Cardiac muscle cell (in vitro differentiated cells and primary cell): ENCODE results near the gene B3GLCT. TPM values are rescaled to one million over a fixed set of nuclear protein-coding genes. Genes with fewer than 3 reads are reported as not detected.

Experiments used
- DNase-seq, 2 donors: peaks; one replicate each; pipeline versions ENCODE4 v3.0.0 to v3.0.0-alpha.2; 2010 to 2017; ENCODE audit warnings: low read depth in 1 of 2, low spot score in 1 of 2
- H3K27ac ChIP-seq: fragments of 200-600 bp; sonication (generic); 2 replicates; pipeline ENCODE4 v1.5.1; 2016
- H3K27me3 ChIP-seq: fragments of 200-600 bp; sonication (generic); 2 replicates; pipeline ENCODE4 v1.6.0; 2016; ENCODE audit warnings: control low read depth
- H3K36me3 ChIP-seq: fragments of 200-600 bp; sonication (generic); 2 replicates; pipeline ENCODE4 v1.5.1; 2016; ENCODE audit warnings: control low read depth
- H3K4me1 ChIP-seq: fragments of 200-600 bp; sonication (generic); 2 replicates; pipeline ENCODE4 v1.8.1; 2017; ENCODE audit warnings: low read depth, mild to moderate bottlenecking, mixed run types
- H3K4me3 ChIP-seq: fragments of 200-600 bp; sonication (generic); 2 replicates; pipeline ENCODE4 v1.5.1; 2016; ENCODE audit warnings: mild to moderate bottlenecking
- H3K9me3 ChIP-seq: fragments of 200-600 bp; sonication (generic); 2 replicates; pipeline ENCODE4 v1.5.1; 2017; ENCODE audit warnings: low read depth, mild to moderate bottlenecking, control low read depth
- polyA plus RNA-seq: library from polyadenylated mRNA; unstranded; fragments of >200 nt; fragmentation: Nextera tagmentation; extraction: Ambion mirVana; gene quantifications from 2 replicates; pipeline ENCODE4 v1.2.1, GENCODE V29; 2016
- total RNA-seq: library from RNA; depleted of rRNA; stranded (reverse); fragments of >200 nt; gene quantifications from 2 replicates; pipeline ENCODE4 v1.2.3, GENCODE V29; 2016
- TF ChIP-seq, protein P1 (sequence below): IDR thresholded peaks from 2 replicates; pipeline ENCODE4 v1.5.1; 2012; ENCODE audit warnings: low read depth, mild to moderate bottlenecking, low read length

B3GLCT gene
- total and polyA plus RNA-seq, 2 experiments from 2014 or later = 4.5 to 6.2 TPM

DNA sequence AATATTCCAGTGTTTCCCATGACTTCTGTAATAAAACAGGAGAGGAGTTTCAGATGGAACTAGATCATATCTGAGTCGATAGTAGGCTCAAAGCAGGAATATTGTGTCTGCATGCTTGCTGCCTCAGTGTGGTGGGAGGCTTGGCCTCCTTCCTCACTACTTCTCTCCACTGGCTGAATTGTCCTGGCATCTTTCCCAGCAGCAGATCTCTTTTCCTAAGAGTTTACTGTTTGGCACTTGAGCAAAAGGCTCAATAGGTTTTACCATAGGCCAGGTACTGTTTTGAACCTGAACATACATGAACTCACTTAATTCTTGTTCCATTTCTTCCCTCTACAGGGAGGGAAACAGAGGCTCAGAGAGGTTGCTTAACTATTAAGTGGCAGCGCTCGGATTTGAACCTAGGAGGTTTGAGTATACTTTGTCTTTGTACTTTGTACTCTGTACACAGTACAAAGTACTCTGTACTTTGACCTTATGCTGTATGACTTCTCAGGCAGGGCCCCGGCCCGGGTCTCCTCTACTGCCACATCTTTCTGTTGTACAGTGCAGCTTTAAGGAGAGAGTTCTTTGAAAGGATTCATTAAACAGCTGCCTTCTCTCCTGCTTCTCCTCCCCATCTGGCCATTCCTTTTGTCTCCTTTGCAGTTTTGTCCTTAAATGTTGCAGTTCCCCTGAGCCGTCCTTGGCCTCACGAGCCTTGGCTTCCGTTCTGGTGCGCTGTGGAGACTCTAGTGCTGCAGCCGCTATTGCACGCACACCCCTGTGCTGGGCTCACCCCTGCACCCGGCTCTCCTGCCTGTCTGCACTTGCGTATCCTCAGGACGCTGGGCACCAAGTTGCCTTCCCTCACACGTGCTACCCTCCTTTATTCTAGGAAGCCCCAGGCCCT, 8.1 kb downstream of the B3GLCT start:
- no peaks in the 10 kb centered on the region for H3K9me3 ChIP-seq
- H3K27me3 ChIP-seq = no peaks in the 10 kb centered on the region
- H3K4me1 ChIP-seq = no peaks in the 10 kb centered on the region
- H3K4me3 ChIP-seq = no peak overlapping the region
- TF ChIP-seq, protein P1, sequence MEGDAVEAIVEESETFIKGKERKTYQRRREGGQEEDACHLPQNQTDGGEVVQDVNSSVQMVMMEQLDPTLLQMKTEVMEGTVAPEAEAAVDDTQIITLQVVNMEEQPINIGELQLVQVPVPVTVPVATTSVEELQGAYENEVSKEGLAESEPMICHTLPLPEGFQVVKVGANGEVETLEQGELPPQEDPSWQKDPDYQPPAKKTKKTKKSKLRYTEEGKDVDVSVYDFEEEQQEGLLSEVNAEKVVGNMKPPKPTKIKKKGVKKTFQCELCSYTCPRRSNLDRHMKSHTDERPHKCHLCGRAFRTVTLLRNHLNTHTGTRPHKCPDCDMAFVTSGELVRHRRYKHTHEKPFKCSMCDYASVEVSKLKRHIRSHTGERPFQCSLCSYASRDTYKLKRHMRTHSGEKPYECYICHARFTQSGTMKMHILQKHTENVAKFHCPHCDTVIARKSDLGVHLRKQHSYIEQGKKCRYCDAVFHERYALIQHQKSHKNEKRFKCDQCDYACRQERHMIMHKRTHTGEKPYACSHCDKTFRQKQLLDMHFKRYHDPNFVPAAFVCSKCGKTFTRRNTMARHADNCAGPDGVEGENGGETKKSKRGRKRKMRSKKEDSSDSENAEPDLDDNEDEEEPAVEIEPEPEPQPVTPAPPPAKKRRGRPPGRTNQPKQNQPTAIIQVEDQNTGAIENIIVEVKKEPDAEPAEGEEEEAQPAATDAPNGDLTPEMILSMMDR = no peak
- DNase-seq = peak in 1 of 2 donors; percentile 85
- H3K36me3 ChIP-seq = no peaks in the 10 kb centered on the region
- no peak overlapping the region for H3K27ac ChIP-seq

DNA sequence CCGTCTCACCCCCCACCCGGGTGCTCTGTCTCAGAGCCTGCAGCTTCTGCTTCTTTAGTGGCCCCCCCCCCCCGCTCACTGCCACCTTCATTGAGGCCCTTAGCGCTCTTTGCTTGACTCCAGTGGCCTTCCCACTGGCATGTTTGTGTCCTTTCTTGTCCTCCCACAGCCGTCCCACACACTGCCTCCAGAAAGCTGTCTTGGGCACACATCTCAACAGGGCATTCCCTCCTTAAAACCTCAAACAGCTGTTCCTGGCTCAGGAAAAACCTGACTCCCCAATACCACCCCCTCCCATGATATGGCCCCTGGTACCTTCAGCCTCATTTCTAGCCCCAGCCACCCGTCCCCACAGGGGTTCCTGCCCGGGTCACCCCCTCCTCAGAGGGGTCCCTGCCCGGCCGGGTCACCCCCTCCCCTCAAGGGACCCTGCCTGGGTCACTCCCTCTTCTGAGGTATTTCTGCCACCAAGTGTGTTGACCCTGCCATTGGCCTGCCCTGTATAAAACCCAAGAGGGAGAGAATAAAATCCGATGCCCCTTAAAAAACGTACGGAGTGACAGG, 8.9 kb downstream of the B3GLCT start:
- H3K27ac ChIP-seq = no peak overlapping the region
- no peaks in the 10 kb centered on the region for H3K36me3 ChIP-seq

DNA sequence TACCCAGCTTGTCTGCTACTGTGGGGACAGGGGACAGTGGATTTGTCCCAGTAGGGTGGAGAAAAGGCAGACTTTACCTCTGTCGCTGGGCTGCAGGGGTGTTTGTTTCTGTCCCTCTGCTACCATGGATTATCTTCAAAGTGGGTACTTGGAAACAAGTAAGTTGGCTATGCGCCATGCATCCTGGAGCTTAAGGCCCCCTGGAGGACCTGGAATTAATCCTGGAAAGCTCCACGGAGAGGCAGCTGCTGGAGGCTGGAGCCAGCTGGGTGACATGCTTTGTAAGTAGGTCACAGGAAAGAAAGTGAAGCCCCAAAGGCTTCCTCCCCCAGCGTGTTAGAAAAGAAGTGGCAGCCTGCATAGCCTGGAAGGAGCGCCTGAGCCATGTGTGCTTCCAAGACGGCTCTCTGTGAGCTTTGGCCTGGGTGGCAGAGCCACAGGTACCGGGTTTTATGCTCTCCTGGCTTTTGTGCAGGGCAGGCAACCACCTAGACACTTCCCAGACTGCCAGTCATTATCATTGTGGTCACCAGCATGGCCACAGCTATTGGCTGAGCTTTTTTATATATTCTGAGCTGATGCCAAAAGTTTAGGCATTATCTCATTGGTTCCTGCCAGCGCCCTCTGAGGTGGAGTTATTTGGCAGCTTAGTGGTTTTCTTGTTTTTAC, 9.5 kb downstream of the B3GLCT start:
- DNase-seq = peak; percentile 78 to 79
- no peak overlapping the region for H3K4me3 ChIP-seq
- H3K4me1 ChIP-seq = peaks cover 5% of the 10 kb centered on the region
- no peaks in the 10 kb centered on the region for H3K27me3 ChIP-seq
- TF ChIP-seq, protein P1 = no peak
- H3K27ac ChIP-seq = no peak overlapping the region
- H3K9me3 ChIP-seq = no peaks in the 10 kb centered on the region
- no peaks in the 10 kb centered on the region for H3K36me3 ChIP-seq

More for the DNA sequence above, 8.9 kb downstream of the B3GLCT start:
- Histone ChIP-seq H3K4me3 (no peak overlapping the region), H3K27me3 (no peaks in the 10 kb centered on the region), H3K4me1 (no peaks in the 10 kb centered on the region), H3K9me3 (no peaks in the 10 kb centered on the region)
- TF ChIP-seq, protein P1 = no peak
- no peak for DNase-seq

DNA sequence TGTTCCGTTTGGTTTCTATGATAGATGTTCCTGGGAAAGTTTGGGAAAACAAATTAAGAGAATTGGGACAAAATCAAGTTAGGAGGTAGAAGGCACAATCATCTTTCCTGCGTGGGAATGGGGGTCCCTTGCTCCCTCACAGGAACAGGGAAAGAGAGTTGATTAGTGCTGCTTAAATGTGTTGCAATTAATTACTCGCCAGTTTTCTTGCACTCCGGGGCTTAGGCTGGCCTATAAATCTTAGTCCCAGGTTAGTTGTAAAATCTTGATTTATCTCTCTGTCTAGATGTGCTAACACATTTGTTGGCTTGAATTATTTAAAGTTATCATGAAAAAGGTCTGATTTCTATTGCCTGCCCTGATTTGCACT, 10.1 kb downstream of the B3GLCT start:
- no peaks in the 10 kb centered on the region for H3K27me3 ChIP-seq
- peaks cover 10% of the 10 kb centered on the region for H3K4me1 ChIP-seq
- H3K9me3 ChIP-seq = no peaks in the 10 kb centered on the region
- no peak overlapping the region for H3K4me3 ChIP-seq
- H3K36me3 ChIP-seq = no peaks in the 10 kb centered on the region
- TF ChIP-seq, protein P1 = no peak
- no peak for DNase-seq
- H3K27ac ChIP-seq = no peak overlapping the region

DNA sequence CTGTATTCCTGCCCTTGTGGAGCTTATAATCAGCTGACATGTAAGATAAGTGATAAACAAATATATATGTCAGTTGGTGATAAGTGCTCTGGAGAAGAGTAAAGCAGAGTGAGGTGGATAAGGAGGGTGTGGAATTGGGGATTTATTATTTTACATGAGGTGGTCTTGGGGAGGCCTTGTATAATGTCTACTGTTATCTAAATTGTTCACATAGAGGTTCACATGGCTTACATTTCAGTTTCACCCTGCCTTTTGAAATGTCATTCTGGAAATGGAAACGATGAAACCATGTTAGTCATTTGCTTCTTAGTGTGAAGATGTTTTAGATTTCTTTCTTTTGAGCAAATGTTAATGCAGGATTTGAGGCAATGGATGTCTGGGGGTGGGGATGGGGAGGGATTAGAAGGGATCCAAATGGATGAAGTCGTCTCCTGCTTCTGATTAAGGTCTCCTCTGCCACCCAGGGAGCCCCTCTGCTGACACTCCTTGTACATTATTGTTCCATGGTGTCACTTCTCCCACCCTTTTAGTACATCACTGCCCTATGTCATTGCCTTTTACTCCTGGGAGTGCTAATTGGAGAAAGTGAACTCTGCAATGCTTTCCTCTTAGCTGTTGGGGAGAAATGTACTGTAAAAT, 14.0 kb downstream of the B3GLCT start:
- H3K27ac ChIP-seq = no peak overlapping the region
- H3K4me1 ChIP-seq = peaks cover 11% of the 10 kb centered on the region
- no peaks in the 10 kb centered on the region for H3K36me3 ChIP-seq
- H3K4me3 ChIP-seq = no peak overlapping the region
- no peaks in the 10 kb centered on the region for H3K9me3 ChIP-seq
- H3K27me3 ChIP-seq = no peaks in the 10 kb centered on the region
- no peak for DNase-seq
- TF ChIP-seq, protein P1 = no peak
